Stimulated activated CD8-positive, alpha-beta memory T cell treated with anti-CD3 and anti-CD28 coated beads, Interleukin-12 subunit alpha, Interleukin-12 subunit beta, amount 100 ng/mL, for 24 hours (primary cell): ENCODE results near the gene TSHZ3.

Experiments used
- DNase-seq: peaks from one replicate; pipeline ENCODE4 v3.0.0-alpha.2; 2020; ENCODE audit errors: extremely low read depth

Gene TSHZ3

DNA sequence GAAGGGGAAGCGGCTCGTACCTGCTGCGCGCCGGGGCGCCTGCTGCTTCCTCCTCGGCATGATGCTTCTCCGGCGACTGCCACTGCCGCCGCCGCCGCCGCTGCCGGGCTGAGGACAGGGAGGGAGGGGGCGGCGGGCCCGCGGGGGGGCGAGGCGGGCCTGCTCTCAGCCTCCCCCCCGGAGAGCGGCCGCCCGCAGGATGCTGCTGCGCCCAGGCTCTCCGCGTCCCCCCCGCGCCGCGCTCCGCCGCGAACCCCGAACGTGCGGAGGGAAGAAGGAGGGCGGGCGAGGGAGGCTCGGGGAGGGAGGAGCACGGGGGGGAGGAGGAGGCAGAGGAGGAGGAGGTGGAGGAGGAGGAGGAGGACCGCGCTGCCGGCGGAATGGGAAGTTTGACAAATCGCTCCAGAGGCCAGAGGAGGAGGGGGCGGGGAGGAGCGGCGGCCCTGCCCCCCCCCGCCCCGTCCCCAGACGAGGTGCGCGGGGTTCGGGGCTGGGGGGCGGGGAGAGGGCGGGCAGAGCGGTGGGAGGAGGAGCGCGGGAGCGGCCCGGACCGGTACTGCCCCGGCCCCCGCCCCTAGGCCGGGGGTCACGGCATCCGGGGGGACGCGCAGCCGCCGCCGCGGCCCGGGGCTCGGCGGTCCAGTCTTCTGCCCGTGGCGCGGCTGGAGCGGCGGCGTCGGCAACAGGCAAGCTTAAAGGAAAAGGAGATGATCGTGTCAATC, at the start of gene TSHZ3:
TSHZ3 (minus strand) TSS at position 277 of the 722 bp plus-strand sequence; CDS start at position 60, 217 bp downstream.
- no peak for DNase-seq

GRCh38 chr19:31397308-31397707, 48.1 kb upstream of the TSHZ3 start:
- DNase-seq = no peak

GRCh38 chr19:31392464-31392863, 43.2 kb upstream of the TSHZ3 start:
- no peak for DNase-seq

GRCh38 chr19:31391518-31391917, 42.3 kb upstream of the TSHZ3 start:
- DNase-seq = no peak

DNA sequence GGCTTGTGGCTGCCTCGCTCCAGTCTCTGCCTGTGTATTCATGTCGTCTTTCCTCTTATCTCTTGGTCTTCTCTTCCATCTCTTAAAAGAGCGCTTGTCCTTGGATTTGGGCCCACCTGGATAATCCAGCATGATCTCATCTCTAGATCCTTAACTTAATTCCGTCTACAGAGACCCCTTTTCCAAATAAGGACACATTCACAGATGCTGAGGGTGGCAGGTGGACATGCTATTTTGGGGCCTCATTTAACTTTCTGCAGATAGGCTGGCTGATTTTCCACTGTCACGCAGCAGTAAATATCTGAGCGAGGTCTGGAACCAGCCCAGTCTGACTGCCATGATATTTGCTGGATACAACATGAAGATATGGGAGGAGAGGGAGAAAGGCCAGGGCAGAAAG, 41.5 kb upstream of the TSHZ3 start:
- DNase-seq = no peak

GRCh38 chr19:31389874-31390273, 40.6 kb upstream of the TSHZ3 start:
- DNase-seq = no peak

DNA sequence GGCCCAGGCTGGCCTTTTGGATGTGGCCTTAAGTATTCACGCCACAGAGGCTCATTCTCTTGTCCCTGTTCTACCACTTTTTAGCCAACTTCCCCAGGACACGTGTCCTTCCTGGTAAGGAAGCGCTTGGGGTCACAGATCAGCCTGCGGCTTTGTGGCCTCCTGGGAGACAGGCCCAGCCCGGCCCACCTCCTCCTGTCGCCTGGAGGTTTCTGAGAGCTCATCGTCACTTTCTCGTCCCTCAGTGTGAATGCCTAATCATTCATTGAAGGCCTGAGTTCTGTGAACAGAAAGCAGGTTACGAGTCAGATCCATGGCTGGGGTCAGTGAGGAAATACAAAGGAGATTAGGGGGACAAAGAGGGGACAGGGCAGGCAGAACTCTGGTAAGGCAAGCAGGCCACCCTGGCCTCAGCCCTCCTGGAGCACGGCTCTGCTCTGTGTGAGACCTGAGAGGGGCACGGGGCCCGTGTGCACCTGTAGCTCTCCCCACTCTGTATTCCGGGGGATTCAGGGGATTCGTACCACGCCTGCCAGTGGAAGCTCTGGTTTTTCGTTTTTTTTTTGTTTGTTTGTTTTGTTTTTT, 38.6 kb upstream of the TSHZ3 start:
- no peak for DNase-seq

GRCh38 chr19:31386806-31387205, 37.6 kb upstream of the TSHZ3 start:
- DNase-seq = no peak

DNA sequence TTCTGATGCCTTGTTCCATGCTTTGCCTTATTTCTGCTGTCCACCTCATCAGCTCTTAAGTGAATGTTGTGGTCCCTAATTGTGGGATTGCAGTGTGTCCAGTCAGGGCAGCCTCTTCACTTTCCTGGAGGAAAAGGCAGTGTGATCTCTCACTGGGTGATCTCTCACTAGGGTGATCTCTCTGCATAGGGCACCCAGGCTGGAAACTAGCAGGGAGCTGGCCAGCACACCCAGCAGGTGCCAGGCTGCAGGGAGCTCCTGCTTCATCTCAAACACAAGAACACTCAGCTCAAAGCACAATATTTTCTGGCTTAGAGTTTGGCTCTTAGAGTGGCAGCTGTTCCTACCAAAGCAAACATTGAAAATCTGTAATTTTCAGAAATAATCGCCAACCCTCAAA, 36.5 kb upstream of the TSHZ3 start:
- DNase-seq = no peak

DNA sequence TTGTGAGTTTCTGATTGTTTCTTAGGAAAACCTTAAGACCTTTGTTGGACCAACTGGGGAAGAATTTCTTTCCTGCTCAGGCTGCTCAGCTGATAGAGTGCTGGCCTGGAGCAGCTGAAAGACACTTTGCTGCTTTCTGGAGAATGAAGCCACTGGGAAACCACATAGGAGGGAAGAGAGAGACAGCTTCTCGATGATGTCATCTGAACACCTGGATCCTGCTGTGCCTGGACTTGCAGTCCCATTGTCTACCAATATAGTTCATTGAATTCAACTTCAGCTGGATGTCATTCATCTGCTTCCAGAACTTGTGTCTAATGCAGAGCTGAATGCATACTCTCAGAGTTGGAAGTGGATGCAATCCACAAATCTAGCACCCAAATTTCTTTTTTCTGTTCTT, 34.3 kb upstream of the TSHZ3 start:
- DNase-seq = no peak

GRCh38 chr19:31380854-31381253, 31.6 kb upstream of the TSHZ3 start:
- DNase-seq = no peak

- no peak for DNase-seq
Measured at GRCh38 chr19:31378404-31378803, 29.2 kb upstream of the TSHZ3 start.

- DNase-seq = no peak
Measured at GRCh38 chr19:31377736-31378135, 28.5 kb upstream of the TSHZ3 start.

DNA sequence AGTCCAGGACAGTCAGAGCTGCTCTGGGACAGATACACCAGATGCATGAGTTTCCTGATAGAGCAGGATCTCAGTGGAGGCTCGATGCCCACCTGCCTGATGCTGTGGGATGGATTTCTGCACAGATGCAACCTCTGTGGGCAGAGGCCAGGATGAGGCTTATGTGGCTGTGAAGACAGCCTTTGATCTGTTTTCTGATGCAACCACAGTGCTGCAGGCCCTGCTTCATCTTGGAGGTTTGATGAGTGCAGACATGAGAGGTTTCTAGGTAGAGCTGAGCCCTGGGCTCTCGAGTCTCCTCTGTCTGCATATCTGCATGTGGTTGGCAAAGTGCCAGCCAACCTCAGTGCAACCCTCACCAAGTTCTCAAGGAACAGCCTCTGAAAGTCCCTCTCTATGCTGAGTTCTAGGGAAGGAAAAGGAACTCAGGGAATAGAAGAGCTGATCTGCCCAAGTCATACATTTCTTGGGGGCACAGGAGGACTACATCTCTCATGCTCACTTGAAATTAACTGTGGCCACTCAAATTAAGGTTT, 23.1 kb upstream of the TSHZ3 start:
- DNase-seq = no peak

- DNase-seq = no peak
Measured at GRCh38 chr19:31370216-31370615, 21.0 kb upstream of the TSHZ3 start.

- no peak for DNase-seq
Measured at GRCh38 chr19:31364963-31365362, 15.7 kb upstream of the TSHZ3 start.

DNA sequence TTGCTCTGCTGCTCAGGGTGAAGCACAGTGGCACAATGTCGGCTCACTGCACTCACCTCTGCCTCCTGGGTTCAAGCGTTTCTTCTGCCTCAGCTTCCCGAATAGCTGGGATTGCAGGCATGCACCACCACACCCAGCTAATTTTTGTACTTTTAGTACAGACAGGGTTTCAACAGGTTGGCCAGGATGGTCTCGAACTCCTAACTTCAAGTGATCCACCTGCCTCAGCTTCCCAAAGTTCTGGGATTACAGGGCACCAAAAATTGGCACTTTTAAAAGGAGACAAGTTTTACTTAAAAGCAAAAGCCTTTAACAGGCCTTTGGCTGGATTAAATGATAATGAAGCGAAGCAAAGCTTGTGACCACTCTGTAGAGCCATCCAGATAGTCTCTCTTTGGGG, 12.5 kb upstream of the TSHZ3 start:
- no peak for DNase-seq

GRCh38 chr19:31357315-31357673, 8.1 kb upstream of the TSHZ3 start:
- no peak for DNase-seq

- peak; percentile 27 for DNase-seq
Measured at GRCh38 chr19:31356587-31357314, 7.5 kb upstream of the TSHZ3 start.

GRCh38 chr19:31355665-31356289, 6.5 kb upstream of the TSHZ3 start:
- DNase-seq = no peak

GRCh38 chr19:31354799-31355664, 5.8 kb upstream of the TSHZ3 start:
- DNase-seq = no peak
